Fibroblast of skin of left biceps (primary cell): ENCODE data around the gene CROCC2.

ENCODE experiments used
- DNase-seq, 2 experiments: peaks; one replicate each; pipeline ENCODE4 v3.0.0-alpha.2; 2013; ENCODE audit warnings: low read depth in 2 of 2

The CROCC2 gene

GRCh38 chr2:240905176-240905781 is 857 bp upstream of the CROCC2 start:
- DNase-seq: no peak

- DNase-seq: no peak
These were observed 915 bp downstream of the CROCC2 start for GRCh38 chr2:240906911-240907590.

- DNase-seq: no peak
These were observed 3.3 kb downstream of the CROCC2 start for GRCh38 chr2:240909216-240909974.

- DNase-seq: no peak
These were observed 5.6 kb downstream of the CROCC2 start for GRCh38 chr2:240911641-240912265.

GRCh38 chr2:240912878-240913809 is 7.0 kb downstream of the CROCC2 start:
- no peak for DNase-seq

- peak in 1 of 2 experiments; percentile 12 for DNase-seq
These were observed 7.9 kb downstream of the CROCC2 start for GRCh38 chr2:240913810-240914644.

- no peak for DNase-seq
These were observed 8.7 kb downstream of the CROCC2 start for GRCh38 chr2:240914645-240915525.

GRCh38 chr2:240915526-240916341 is 9.6 kb downstream of the CROCC2 start:
- no peak for DNase-seq

GRCh38 chr2:240916571-240917008 is 10.5 kb downstream of the CROCC2 start:
- DNase-seq: peak; percentile 80

GRCh38 chr2:240917009-240917683 is 11.0 kb downstream of the CROCC2 start:
- DNase-seq: no peak

- no peak for DNase-seq
These were observed 11.6 kb downstream of the CROCC2 start for GRCh38 chr2:240917684-240918257.

GRCh38 chr2:240918258-240919091 is 12.3 kb downstream of the CROCC2 start:
- no peak for DNase-seq

GRCh38 chr2:240919161-240919781 is 13.1 kb downstream of the CROCC2 start:
- no peak for DNase-seq

- DNase-seq: no peak
These were observed 13.9 kb downstream of the CROCC2 start for GRCh38 chr2:240919786-240920782.

- DNase-seq: no peak
These were observed 14.7 kb downstream of the CROCC2 start for GRCh38 chr2:240920783-240921231.
